Measurements from ENCODE around the gene CHAC1.
"Not testable (repeated sequence)": the region's sequence is repeated elsewhere in the genome, so short reads cannot be mapped to it uniquely, and the experiment has no call there.

CHAC1 gene

DNA sequence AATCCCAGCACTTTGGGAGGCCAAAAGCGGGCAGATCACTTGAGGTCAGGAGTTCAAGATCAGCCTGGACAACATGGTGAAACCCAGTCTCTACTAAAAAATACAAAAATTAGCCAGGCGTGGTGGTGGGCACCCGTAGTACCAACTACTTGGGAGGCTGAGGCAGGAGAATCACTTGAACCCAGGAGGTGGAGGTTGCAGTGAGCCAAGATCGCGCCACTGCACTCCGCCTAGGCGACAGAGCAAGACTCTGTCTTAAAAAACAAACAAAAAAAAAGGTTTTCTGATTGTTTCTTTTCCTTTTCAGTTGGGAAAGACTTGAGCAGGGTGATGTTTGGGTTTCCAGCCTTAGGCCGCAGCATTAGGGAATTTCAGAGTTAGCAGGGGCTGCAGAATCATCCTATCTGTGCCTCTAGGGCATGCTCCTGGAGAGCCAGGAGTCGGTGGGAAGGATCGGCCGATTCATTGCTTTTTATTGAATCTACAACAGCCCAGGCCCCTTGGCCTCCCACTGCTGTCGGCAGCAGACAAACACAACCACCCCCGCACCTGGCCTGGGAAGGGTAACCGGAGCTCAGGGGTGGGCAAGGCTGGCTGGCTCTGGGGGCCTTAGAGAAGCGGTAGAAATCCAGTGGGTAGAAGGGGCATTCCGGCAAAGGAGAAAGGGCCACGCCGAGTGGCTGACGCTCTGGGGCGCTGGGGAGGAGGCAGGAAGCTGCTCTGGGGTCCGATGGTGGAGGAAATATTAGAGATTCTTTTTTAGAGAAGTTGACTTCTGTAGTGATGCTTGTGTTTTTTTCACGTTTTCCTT is 6.3 kb downstream of the CHAC1 start:
- TF ChIP-seq CTCF (IDR thresholded peaks at IDR 0.05; ENCODE audit: low read depth, low read length), result no peak
- H3K27me3 ChIP-seq (ENCODE audit: insufficient read depth, low read depth, severe bottlenecking), result no peaks in the 10 kb centered on the region
- no peaks in the 10 kb centered on the region for H3K9me3 ChIP-seq (ENCODE audit: severe bottlenecking)

GRCh38 chr15:40960151-40960885 is 7.0 kb downstream of the CHAC1 start:
- no peak for DNase-seq
- Histone ChIP-seq H3K27me3 (ENCODE audit: insufficient read depth, low read depth, severe bottlenecking) (no peaks in the 10 kb centered on the region), H3K9me3 (ENCODE audit: severe bottlenecking) (no peaks in the 10 kb centered on the region), H3K4me3 (ENCODE audit: low read depth, low read length) (no peak overlapping the region), H3K27ac (no peak overlapping the region), H3K36me3 (no peaks in the 10 kb centered on the region)
- TF ChIP-seq CTCF (IDR thresholded peaks at IDR 0.05; ENCODE audit: low read depth, low read length), result no peak

More for the DNA sequence above, 6.3 kb downstream of the CHAC1 start:
- no peaks in the 10 kb centered on the region for H3K36me3 ChIP-seq
- no peak overlapping the region for H3K27ac ChIP-seq
- no peak for DNase-seq
- no peak overlapping the region for H3K4me3 ChIP-seq (ENCODE audit: low read depth, low read length)

DNA sequence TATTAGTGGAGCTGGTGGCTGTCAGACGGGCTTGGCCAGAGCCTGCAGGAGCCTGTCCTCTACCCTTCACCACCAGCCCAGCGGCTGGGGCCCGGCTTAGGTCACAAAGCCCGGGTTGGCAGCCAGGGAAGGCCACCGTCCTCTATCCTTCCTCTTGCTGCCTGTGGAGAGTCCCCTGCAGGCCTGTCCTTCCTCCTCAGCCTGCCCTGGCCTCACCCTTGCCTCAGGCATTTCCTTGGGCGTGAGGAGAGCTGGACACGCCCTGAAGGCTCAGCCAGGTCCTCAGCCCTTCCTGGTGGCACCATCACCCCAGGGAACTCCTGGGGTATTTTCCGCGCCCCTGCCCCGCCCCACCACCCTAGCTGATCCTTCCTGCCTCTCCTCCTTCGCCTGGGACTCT is 7.7 kb downstream of the CHAC1 start:
- H3K27me3 ChIP-seq (ENCODE audit: insufficient read depth, low read depth, severe bottlenecking), result no peaks in the 10 kb centered on the region
- H3K27ac ChIP-seq, result no peak overlapping the region
- no peak overlapping the region for H3K4me3 ChIP-seq (ENCODE audit: low read depth, low read length)
- no peak for TF ChIP-seq CTCF (IDR thresholded peaks at IDR 0.05; ENCODE audit: low read depth, low read length)
- no peaks in the 10 kb centered on the region for H3K9me3 ChIP-seq (ENCODE audit: severe bottlenecking)
- DNase-seq, result no peak
- H3K36me3 ChIP-seq, result no peaks in the 10 kb centered on the region

DNA sequence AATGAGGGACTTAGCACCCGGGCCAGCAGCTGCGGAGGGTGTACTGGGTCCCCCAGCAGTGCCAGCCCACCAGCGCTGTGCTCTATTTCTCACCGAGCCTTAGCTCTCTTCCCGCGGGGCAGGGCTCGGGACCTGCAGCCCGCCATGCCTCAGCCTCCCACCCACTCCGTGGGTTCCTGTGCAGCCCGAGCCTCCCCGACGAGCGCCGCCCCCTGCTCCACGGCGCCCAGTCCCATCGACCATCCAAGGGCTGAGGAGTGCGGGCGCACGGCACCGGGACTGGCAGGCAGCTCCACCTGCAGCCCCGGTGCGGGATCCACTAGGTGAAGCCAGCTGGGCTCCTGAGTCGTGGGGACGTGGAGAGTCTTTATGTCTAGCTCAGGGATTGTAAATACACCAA is 8.5 kb downstream of the CHAC1 start:
- not testable (repeated sequence) for H3K27me3 ChIP-seq (ENCODE audit: insufficient read depth, low read depth, severe bottlenecking); H3K36me3 ChIP-seq; DNase-seq; H3K9me3 ChIP-seq (ENCODE audit: severe bottlenecking); H3K27ac ChIP-seq; H3K4me3 ChIP-seq (ENCODE audit: low read depth, low read length)

DNA sequence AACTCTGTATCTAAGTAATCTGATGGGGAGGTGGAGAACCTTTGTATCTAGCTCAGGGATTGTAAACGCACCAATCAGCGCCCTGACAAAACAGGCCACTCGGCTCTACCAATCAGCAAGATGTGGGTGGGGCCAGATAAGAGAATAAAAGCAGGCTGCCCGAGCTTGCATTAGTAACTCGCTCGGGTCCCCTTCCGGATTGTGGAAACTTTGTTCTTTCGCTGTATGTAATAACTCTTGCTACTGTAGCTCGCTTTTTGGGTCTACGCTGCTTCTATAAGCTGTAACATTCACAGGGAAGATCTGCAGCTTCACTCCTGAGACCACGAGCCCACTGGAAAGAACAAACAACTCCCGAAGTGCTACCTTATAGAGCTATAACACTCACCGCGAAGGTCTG is 9.0 kb downstream of the CHAC1 start:
- not testable (repeated sequence) for H3K9me3 ChIP-seq (ENCODE audit: severe bottlenecking); H3K27ac ChIP-seq; DNase-seq; H3K36me3 ChIP-seq; H3K4me3 ChIP-seq (ENCODE audit: low read depth, low read length); H3K27me3 ChIP-seq (ENCODE audit: insufficient read depth, low read depth, severe bottlenecking)

DNA sequence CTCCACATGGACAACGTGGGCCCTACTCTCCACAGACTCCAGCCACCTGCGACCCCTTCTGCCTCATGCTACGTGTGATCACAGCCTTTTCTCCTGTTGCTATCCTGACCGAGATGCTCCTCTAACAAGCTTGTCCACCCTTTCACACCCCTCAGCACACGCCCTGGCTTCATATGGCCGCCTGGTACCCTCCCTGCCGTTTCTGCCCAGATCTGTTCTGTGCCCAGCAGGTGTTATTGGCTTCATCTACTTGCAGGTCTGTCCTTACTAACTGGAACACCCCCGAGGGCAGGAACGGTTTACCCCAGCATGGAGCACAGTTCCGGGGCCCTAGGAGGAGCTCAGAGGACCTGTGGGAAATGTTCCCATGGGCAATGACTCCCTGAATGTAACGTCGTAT is 9.9 kb downstream of the CHAC1 start:
- H3K27ac ChIP-seq, result no peak overlapping the region
- no peak for DNase-seq
- H3K4me3 ChIP-seq (ENCODE audit: low read depth, low read length), result no peak overlapping the region
- TF ChIP-seq CTCF (IDR thresholded peaks at IDR 0.05; ENCODE audit: low read depth, low read length), result no peak
- H3K27me3 ChIP-seq (ENCODE audit: insufficient read depth, low read depth, severe bottlenecking), result no peaks in the 10 kb centered on the region
- no peaks in the 10 kb centered on the region for H3K36me3 ChIP-seq
- H3K9me3 ChIP-seq (ENCODE audit: severe bottlenecking), result no peaks in the 10 kb centered on the region

All from WERI-Rb-1 (cell line).